NCI-H187 (cell line): ENCODE measurements around the gene PTP4A1.

ENCODE experiments used
- DNase-seq, 2 experiments: peaks; one replicate each; lab custom pipeline; 2025; lab: John Stamatoyannopoulos, UW

The PTP4A1 gene

DNA sequence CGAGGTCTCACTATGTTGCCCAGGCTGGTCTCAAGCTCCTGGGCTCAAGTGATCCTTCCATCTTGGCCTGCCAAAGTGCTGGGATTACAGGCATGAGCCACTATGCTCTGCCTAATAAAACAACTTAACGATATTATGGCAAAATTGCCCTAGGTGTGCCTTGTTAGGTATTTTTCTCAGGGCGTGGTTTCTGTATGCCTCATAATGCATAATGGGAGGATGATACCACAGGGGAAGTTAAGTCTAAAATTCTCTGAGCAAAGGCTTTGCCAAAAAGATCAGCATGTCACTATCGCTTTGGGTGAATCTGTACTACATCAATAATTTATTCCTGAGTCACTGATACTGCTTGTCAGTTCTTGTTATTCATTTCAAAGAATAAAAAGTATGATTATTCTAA lies 15.9 kb upstream of the PTP4A1 start:
- no peak for DNase-seq

DNA sequence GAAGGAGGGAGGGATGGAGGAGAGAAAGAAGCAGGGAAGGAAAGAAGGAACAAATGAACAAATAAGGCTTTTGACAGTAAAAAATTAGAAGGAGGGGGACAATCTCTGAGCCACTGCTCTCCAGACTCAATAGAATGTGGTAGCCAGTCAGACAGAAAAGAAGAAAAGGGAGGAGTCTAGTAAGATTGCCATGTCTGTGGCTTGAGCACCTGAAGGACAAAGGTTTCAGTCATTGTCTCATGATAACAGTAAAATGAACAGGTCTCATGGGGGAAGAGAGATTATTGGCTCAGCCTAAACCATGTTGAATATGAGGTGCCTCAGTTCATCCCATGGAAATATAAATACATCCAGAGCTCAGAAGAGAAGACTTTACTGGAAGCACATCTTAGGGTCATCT lies 14.0 kb upstream of the PTP4A1 start:
- no peak for DNase-seq

GRCh38 chr6:63560801-63561287 lies 11.4 kb upstream of the PTP4A1 start:
- no peak for DNase-seq

- no peak for DNase-seq
Measured at GRCh38 chr6:63561288-63561687, 11.0 kb upstream of the PTP4A1 start.

- DNase-seq: no peak
Measured at GRCh38 chr6:63563235-63563634, 9.0 kb upstream of the PTP4A1 start.

- no peak for DNase-seq
Measured at GRCh38 chr6:63565058-63565726, 7.1 kb upstream of the PTP4A1 start.

DNA sequence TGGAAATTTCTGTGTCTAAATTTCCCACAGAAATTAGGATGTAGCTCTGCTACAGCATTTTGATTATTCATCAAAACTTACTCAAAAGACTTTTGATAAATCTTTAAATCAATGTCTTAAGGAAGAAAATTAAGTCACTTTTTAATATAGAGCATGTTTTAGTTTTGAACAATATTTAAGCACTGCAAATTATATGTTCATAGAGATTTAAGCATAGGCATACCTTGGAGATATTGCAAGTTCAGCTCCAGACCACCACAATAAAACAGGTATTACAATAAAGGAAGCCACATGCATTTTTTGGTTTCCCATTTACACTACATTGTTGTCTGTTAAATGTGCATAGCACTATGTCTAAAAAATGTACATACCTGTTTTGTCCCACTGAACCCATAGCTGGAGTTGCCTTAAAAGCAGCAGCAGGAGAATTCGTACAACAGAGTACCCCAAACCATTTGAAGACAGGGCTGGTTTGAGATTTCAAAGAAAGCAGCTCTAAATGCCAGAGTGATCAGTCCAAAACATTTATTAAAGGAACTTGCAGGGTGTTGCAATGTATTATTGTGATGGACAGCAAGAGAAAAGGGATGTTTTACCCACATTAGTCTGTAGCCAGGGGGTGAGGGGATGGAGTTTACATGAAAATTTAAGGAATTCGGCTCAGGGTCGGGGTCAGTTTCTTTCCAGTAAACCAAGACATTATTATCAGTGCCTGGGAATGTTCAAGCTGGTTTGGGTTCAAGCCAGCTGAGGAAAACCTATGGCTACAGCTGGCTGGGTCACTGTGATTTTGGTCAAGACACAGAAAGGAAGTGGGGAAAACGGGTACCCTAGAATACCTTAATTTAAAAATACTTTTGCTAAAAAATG lies 6.3 kb upstream of the PTP4A1 start:
- DNase-seq: no peak

GRCh38 chr6:63567966-63568365 lies 4.3 kb upstream of the PTP4A1 start:
- DNase-seq: no peak

- no peak for DNase-seq
Measured at GRCh38 chr6:63571361-63572043, 778 bp upstream of the PTP4A1 start.

DNA sequence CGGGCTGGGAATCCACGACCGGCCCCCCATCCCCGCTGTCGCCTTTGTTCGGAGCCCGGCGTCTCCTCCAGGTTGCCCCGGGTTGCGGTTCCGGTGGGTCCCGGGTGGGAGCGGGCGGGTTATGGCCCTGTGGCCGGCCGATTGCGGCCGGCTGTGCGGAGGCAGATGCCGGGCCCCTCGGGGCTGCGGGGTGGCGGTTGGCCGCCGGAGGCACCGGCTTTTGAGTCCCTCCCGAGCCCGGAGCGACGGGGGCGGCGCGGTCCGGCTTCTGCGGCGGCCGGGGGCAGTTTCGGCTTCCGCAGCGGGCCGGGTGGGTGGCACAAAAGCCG lies 431 bp downstream of the PTP4A1 start:
- DNase-seq: no peak

DNA sequence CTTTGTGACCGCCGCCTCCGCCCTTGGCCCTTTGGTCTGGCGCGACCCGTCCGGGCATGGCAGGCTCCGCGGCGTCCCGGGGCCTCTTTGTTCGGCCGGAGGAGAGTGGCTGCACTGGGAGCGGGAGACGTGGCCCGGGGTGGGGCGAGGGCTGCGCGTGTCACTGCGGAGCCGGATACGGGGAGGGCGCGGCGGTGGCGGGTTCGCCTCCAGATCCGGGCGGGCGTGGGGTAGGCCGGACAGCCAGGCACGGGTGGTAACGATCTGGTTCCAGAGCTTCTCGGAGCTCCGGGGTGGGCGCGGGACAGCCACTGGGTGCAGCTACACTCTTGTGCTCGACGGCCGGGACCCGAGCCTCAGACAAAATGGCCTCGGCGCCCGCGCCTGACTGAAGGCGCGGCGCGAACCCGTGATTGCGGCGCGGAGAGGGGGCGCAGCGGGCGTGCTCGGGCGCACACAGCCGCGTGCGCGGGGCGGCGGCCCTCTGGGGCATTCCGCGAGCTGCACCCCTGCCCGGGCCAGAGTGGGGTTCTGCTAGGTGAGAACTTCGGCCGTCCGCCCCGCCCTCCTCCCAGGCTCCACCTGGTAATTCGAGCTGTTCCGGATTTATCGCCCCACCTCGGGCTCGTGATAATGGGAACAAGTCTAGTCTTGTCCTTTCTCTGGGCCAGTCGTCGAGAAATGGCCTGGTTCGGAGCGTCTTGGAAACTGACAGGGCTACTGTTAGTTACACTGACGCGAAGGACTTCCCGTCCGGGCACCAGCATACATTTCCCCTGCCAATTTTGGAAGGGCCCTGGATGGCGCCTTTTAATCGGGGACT lies 1.0 kb downstream of the PTP4A1 start:
- peak; percentile 45 to 60 for DNase-seq

DNA sequence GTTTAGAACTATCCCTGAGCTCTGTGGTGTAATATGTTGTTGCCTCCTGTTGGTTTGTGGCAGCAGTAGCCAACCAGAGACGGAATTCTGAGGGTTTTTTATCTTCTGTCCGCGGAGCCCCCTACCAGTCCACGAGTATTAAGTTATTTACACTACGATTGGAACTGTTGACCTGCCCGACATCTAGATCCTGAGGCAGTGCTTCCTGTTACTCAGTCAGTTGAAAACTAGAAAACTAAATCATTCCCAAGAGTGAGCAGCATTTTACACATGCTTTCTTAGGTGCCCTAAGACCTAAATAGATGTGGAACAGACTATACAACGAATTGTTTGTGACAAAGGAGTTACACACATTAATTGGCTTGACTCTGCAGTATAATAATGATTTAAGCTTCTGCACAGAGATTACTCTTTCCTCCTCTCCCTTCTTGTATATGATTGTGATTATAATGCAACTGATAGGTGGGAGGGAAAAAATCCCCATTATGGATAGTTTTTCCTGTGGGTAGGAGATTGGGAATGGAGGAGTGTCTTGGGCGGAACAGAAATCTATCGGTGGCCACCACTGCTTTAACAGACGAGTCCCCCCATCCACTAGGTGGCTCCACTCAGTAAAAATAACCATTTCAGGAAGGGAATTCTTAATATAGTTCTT lies 1.7 kb downstream of the PTP4A1 start:
- peak in 1 of 2 experiments; percentile 4 for DNase-seq

DNA sequence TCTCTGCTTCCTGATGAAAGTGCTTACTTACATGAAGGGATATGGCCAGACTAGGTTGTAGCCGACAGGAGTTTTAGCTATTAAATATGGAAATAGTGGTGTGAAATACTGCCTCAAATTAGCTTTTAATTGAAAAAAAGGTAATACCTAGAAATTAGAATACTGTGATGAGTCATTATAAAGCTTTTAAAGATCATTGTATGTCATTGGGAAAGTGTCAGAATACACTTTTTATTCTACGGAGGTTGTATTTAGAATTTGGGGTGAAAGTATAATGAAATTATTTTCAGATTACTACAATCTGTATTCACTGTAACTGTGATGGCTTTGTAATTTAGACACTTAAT lies 2.2 kb downstream of the PTP4A1 start:
- DNase-seq: no peak

DNA sequence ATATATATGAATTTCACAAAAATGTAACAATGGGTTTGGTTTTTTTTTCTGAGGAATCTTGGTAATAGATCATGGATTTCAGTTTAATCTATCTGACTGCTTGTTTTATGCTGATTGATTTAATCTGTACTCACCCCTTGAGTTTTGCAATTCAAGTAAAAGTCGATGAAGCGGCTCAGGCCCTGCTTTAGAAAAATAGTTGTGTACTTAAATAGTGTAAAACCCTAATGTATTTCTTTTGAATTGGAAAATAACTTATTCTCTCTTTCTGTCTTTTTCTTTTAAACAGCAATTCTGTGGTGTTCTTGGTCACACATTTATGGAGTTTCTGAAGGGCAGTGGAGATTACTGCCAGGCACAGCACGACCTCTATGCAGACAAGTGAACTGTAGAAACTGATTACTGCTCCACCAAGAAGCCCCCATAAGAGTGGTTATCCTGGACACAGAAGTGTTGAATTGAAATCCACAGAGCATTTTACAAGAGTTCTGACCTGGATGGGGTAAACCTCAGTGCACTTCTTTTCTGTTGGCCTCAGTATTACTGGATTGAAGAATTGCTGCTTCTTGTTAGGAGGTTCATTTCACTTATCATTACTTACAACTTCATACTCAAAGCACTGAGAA lies 4.0 kb downstream of the PTP4A1 start:
- DNase-seq: no peak

- no peak for DNase-seq
Measured at GRCh38 chr6:63576985-63577712, 4.9 kb downstream of the PTP4A1 start.

DNA sequence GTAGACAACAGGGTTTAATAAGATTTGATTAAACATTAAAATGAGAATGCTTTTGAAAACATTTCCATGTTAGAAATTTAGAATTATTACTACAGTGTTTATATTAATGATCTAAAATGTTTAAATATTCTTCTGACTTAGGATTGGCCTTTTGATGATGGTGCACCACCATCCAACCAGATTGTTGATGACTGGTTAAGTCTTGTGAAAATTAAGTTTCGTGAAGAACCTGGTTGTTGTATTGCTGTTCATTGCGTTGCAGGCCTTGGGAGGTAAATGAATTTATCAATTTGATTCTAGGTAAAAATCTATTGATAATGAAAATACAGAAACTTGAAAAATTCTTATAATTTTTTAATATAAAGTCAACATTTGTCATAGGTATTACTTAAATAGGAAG lies 6.5 kb downstream of the PTP4A1 start:
- no peak for DNase-seq

DNA sequence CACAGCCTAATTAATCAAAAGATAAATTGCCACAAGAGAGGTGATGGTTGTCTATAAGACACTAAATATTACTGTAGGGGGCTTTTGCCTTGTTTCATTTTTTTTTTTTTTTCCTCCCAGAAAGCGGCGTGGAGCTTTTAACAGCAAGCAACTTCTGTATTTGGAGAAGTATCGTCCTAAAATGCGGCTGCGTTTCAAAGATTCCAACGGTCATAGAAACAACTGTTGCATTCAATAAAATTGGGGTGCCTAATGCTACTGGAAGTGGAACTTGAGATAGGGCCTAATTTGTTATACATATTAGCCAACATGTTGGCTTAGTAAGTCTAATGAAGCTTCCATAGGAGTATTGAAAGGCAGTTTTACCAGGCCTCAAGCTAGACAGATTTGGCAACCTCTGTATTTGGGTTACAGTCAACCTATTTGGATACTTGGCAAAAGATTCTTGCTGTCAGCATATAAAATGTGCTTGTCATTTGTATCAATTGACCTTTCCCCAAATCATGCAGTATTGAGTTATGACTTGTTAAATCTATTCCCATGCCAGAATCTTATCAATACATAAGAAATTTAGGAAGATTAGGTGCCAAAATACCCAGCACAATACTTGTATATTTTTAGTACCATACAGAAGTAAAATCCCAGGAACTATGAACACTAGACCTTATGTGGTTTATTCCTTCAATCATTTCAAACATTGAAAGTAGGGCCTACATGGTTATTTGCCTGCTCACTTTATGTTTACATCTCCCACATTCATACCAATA lies 7.8 kb downstream of the PTP4A1 start:
- no peak for DNase-seq

DNA sequence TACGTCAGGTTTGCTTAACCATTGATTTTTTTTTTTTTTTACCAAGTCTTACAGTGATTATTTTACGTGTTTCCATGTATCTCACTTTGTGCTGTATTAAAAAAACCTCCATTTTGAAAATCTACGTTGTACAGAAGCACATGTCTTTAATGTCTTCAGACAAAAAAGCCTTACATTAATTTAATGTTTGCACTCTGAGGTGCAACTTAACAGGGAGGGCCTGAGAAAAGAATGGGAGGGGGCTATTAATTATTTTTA lies 8.4 kb downstream of the PTP4A1 start:
- DNase-seq: no peak

DNA sequence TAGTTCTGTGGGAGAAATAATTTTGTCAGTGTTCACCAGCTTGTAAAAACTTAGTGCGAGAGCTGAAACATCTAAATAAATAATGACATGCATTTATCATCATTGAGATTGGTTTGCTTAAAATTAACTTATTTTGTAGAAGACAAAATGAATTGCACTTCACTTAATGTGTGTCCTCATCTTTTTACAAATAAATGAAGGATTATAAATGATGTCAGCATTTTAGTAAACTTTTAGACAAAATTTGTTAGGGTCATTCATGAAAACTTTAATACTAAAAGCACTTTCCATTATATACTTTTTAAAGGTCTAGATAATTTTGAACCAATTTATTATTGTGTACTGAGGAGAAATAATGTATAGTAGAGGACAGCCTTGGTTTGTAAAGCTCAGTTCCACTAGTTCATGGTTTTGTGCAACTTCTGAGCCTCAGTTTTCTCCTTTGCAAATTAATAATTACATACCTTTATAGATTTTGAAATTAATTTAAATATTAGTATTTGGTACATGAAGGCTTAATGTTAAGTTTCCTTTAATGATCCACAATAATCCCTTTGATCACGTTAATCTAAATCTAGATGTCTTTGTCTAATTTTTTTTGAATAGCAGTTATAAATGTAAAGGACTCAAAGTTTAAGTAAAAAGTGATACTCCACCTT lies 9.2 kb downstream of the PTP4A1 start:
- DNase-seq: no peak
